Vagina (tissue), 2 donors: ENCODE results near the gene TRPC1.

Experiments
- CTCF ChIP-seq, 3 experiments: fragments of 450-650 bp in 2 of 3; fragments of 200-600 bp in 1 of 3; sonication (generic) in 1 of 3; IDR thresholded peaks; one replicate each; pipeline ENCODE4 v1.5.1; 2017 to 2019; ENCODE audit warnings: antibody characterized with exemption in 3 of 3, mild to moderate bottlenecking in 2 of 3, moderate library complexity in 2 of 3
- POLR2A ChIP-seq, 2 donors: fragments of 450-650 bp; IDR thresholded peaks; one replicate each; pipeline ENCODE4 v1.6.1; 2017; ENCODE audit warnings: antibody characterized with exemption in 2 of 2, mild to moderate bottlenecking in 2 of 2, moderate library complexity in 2 of 2
- POLR2AphosphoS5 ChIP-seq, 2 donors: sonication (generic); formaldehyde crosslinking; IDR thresholded peaks; one replicate each; pipeline ENCODE4 v1.9.0; 2017; ENCODE audit warnings: antibody characterized with exemption in 2 of 2, mild to moderate bottlenecking in 2 of 2, low read depth in 1 of 2; ENCODE audit not compliant: insufficient read depth in 1 of 2

- TF ChIP-seq CTCF (IDR thresholded peaks at IDR 0.05) (no peak), POLR2A (IDR thresholded peaks at IDR 0.05) (no peak), POLR2AphosphoS5 (IDR thresholded peaks at IDR 0.05; ENCODE audit: insufficient read depth in 1 of 2, low read depth in 1 of 2) (no peak)
Measured at GRCh38 chr3:142839831-142840230, 116.0 kb downstream of the TRPC1 start.
